Daoy (cell line): Measurements from ENCODE around the gene PSMB8. TPM values are rescaled to one million over a fixed set of nuclear protein-coding genes. Genes with fewer than 3 reads are reported as not detected.

Source experiments
- DNase-seq: peaks from one replicate; pipeline ENCODE4 v3.0.0-alpha.2; 2015; ENCODE audit warnings: low read depth
- total RNA-seq: library from RNA; depleted of rRNA; stranded (reverse); fragments of >200 nt; shearing (Covaris generic); gene quantifications from 2 replicates; pipeline ENCODE4 v1.2.3, GENCODE V29; 2014

The PSMB8 gene
- total RNA-seq, 1 experiment from 2014 or later = 108 TPM

DNA sequence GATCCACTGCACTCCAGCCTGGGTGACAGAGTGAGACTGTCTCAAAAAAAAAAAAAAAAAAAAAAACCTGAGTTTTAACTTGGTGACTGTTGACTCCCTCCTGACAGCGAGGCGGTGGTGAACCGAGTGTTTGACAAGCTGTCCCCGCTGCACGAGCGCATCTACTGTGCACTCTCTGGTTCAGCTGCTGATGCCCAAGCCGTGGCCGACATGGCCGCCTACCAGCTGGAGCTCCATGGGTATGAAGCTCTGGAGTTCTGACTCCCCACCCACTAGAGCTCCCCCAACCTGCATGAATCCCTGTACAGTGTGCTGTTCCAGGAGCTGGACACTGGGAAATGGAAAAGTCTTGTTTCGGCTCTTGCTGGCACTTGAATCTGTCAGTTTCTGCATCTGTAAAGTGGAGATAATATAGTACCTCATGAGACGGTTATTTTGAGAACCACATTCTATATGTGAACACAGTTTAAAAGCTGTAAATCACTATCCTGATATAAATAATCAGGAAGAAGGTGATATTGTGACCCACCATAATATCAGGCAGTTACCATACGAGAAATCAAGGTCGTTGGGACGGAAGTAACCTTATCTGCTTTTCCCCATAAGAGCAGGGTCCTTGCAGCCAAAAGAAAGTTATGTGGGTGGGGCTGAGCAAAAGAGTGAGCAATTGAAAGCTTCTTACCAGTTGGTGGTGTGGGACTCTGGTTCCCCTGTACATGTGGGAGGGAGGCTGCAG, 13.5 kb upstream of the PSMB8 start:
- no peak for DNase-seq

DNA sequence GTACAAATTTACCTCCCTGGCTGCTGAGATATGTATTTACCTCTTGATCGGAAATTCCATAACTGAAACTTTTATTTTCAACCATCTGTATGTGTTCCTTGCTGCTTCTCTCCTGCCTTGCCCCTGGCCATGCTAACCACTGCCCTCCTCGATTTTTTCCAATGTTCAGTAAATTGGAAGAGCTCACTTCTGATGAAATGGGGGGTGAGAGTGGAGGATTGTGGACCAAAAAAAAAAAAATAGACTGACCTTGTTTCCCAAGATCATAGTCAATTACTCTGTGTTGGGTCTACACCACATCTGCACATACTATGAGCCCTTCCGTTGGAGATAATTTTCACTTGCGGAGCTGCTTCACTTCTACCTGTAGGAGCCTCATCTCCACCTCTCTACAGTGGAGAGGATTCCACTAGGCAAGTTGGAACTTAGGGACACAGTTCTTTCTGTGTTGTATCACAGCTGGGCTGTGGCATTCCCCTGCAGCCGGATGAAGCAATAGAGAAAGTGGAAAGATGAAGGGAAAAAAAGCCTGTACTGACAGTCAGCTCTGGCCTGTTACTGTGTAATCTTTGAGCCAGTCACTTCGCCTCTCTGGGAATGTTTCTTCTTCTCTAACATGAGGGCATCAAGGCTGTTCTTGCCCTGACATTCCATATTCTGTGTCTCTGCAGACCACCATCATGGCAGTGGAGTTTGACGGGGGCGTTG, 11.8 kb upstream of the PSMB8 start:
- no peak for DNase-seq

- peak; percentile 70 for DNase-seq
Measured at GRCh38 chr6:32854376-32855178, 10.7 kb upstream of the PSMB8 start.

DNA sequence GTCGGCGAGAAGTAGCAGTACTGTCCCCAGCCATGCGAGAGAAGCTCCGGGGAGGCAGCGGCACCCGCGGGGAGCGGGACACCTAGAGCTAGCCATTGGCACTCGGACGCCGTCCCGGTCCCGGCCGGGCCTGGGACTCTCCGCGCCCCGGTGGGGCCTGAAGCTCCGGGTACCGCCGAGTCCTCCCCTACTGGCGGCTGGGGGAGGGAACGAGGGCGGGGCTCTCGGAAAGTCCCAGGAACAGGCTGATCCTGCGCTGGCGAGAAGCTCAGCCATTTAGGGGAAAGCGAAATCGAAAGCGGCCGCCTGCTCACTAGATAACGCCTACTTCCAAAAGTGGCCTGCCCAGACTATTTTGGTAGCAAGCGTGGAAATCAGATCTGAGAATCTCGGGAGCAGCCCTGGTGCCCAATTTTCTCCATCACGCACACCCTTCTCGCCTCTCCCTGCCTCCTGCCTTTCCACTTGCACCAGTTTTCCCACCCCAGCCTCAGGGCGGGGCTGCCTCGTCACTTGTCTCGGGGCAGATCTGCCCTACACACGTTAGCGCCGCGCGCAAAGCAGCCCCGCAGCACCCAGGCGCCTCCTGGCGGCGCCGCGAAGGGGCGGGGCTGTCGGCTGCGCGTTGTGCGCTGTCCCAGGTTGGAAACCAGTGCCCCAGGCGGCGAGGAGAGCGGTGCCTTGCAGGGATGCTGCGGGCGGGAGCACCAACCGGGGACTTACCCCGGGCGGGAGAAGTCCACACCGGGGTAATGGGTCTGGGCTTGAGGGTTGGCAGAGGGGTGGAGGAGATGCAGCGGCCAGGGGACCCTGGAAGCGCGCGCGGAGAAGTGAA, 9.9 kb upstream of the PSMB8 start, which contains the start of the genes PSMB9 and TAP1:
Gene PSMB9 (plus strand): TSS at position 652 of the 835 bp plus-strand sequence. CDS start 38 bp downstream, at position 690.
Gene TAP1 (minus strand): TSS at position 164 of the 835 bp plus-strand sequence. CDS start 68 bp downstream, at position 96.
- peak; percentile 97 for DNase-seq

DNA sequence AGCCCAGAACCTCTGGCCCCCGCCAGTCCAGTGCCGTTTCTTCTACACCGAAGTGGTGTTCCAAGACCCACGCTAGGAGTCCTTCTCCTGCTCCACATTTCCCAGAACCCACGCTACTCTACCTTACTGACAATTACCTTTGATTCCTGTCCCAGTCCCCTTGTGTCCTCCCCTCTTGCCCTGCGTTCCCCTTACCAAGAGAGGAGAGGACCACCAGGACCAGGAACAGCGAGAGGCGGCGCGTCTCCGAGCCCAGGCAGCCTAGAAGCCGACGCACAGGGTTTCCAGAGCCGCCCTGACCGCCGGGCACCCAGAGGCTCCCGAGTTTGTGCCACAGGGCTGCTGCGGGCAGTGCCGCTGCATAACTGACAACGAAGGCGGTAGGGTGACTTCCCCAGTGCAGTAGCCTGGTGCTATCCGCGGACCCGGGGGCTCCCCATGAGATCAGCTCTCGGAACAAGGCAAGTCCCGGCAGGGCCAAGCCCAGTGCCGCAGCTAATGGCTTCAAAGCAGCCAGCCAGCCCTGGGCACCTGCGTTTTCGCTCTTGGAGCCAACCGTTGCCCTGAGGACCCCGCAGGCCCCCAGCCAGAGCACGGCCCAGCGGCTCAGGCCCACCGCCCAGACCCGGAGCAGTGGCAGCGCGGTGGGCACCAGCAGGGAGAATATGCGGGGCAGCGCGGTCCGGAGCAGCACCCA, 9.1 kb upstream of the PSMB8 start:
- peak; percentile 58 for DNase-seq

GRCh38 chr6:32852018-32852843, 8.4 kb upstream of the PSMB8 start:
- DNase-seq = peak; percentile 36

DNA sequence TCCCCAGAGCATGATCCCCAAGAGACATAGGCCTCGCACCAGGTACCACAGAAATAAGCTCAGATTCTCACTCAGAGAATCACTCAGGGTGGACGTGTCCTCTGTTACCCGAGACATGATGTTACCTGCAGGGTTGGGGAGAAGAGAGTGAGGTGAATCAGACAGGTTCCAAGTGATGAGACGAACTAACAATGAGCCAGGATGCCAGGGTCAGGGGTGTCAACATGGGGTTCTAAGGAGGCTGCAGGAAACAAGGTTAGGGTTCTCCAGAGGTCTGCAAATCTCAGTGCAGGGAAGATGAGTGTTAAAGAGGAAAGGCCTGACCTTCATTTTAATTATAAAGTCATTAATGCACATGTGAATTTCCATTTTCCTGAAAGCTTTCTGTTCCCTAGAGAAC, 7.2 kb upstream of the PSMB8 start:
- no peak for DNase-seq

DNA sequence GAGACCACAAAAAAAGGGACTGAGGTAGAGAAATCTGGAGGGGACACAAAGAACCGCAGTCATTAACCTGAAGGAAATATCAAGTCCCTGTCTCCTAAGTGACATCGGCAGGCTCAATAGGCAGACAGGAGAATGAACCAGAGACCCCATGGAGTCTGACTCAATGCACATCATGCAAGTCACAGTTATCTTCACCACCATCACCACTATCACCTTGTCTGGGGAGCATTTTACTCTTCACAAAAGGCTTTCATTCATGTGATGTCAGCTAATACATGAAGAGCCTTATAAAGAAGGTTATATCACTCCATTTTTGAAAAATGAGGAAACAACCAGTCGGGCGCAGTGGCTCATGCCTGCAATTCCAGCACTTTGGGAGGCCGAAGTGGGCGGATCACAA, 5.3 kb upstream of the PSMB8 start:
- DNase-seq = no peak

DNA sequence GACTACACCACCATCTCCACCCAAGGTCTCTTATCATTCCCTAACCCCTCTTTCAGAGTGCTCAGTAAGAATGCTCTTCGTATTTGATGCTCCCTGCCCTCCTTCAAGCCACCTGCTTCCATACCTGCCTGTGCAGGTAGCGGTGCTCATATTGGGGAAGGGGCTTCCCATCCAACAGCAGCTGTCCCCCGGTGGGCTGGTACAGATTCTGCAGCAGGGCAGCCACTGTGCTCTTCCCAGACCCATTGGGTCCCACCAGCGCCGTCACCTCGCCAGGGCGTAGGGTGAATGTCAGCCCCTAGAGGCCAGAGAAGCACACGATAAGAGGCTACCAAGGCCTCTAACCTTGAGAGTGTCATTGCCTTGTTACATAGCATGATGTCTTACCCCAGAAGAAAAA, 3.9 kb upstream of the PSMB8 start:
- no peak for DNase-seq

GRCh38 chr6:32847004-32847403, 3.2 kb upstream of the PSMB8 start:
- DNase-seq = no peak

DNA sequence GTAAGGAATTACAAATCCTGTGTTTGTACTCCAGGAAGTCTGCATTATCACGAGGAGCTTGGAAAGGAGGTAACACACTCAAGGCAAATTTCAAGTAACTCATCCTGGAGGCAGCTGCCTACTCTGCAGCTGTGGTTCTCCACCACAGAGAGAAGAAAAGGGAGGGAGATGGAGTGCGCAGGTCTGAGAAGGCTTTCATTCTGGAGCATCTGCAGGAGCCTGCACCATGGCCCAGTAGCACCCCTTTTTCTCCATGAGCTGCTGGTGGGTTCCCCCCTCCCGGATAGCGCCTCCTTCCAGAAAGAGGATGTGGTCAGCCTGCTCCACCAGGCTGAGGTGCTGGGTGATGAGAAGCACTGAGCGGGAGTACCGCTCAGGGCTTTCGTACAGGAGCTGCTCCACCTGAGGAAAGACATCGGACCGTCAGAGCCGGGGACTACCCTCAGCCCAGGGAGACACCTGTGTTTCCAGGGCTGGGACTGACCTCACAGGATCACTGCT, 1.6 kb upstream of the PSMB8 start:
- DNase-seq = no peak

DNA sequence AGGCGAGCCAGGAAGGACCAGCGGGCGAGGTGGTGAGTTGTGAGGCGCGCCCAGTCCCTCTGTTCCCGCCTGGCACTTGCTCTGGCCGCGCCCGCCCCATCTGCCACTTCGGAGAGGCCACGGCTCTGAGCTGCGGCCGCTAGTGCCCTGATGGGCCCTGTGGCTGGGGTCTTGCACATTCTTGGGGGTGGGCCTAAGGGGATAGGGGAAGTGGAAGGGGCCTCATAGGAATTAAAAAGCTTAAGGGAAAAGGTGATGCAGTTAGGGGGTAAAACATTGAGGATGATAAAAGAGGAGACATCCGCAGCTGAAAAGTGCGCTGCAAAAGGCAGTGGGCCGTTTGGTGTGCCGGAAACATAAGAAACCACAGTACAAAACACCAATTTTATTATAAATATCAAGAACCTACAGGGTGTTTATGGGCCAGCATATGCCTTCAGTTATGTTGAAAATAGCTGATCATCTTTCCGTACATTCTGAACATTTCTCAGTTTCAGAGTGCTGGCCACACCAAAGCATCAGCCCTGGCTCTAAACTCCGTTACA, 1.1 kb upstream of the PSMB8 start:
- no peak for DNase-seq

DNA sequence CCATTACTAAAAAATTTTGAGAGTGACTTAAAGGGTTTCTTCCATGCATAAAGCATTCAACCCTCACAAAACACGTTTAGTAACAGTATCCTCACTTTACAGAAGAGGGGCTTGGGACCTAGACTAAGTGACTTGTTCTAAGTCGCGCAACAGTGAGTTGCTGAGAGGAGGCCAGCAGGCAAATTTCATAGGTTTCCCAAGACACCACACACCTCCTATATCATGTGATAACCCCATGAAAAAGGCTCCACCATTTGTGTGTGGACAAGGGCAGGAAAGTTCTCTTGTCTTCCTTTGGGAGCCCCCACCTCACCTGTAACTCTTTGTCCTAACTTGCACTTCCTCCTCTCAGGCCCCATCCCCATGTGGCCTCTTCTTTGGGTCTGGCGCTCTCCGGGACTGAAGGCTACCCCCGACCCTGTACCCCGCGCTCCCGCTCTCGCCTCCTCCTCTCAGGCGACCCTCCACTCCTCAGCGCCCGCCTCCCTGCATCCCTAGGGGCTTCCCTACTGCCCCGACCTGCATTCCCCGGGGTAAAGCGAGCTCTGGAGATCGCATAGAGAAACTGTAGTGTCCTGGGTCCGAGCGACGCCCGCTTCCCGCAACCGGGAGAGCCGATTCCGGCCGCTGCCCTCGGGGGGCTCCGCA, 392 bp downstream of the PSMB8 start:
- no peak for DNase-seq

- no peak for DNase-seq
Measured at GRCh38 chr6:32842690-32843089, 1.2 kb downstream of the PSMB8 start.

DNA sequence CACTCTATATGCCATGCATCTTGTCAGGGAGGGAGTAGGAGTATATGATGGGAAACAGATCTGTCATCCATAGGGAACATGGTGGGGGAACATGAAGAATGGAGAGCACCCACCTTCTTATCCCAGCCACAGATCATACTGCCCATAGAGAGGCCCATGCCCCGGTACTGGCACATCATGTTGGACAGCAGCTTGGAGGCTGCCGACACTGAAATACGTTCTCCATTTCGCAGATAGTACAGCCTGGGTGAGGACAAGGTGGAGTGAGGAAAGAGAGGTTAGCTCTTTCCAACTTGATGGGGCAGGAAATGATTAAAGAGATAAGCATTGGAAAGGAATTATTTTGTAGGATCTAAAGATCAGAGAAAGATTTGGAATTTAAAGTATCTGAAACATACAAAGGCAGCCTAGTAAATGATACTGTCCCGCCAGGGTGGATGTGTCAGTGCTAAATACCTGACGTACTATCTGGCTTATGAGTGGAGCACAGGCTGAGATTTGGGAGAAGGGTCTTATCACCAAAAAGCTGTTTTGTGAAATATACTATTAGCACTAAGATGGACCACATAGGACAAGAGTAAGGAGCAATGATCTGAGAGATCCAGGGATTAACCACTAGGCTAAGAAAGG, 1.7 kb downstream of the PSMB8 start:
- no peak for DNase-seq

GRCh38 chr6:32840604-32841246, 3.1 kb downstream of the PSMB8 start:
- DNase-seq = no peak

DNA sequence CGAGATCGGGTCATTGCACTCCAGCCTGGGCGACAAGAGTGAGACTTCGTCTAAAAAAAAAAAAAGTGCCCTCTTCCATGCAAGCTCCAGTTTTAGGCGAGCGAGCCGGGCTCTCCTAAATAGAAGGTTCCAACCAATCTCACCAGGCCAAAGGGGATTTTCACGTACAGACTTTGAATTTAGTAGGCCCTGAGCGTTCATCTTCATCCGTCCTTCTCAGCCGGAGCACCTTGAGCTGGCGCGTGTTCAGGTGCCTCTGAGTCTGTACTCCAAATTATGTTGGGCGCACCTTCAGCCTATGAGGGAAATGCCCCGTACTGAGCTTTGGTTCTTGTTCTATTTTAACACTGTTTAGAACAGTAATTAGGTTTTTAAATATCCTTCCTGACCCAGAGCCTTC, 4.5 kb downstream of the PSMB8 start:
- DNase-seq = no peak
